HG02588 (cell line): ENCODE measurements around the gene PEX3.

ENCODE experiments used
- ATAC-seq: cut with Tn5 transposase; IDR thresholded peaks from one replicate; pipeline ENCODE4 v1.9.1; 2021; ENCODE audit warnings: mild to moderate bottlenecking, moderate library complexity; ENCODE audit not compliant: unreplicated experiment

The PEX3 gene

DNA sequence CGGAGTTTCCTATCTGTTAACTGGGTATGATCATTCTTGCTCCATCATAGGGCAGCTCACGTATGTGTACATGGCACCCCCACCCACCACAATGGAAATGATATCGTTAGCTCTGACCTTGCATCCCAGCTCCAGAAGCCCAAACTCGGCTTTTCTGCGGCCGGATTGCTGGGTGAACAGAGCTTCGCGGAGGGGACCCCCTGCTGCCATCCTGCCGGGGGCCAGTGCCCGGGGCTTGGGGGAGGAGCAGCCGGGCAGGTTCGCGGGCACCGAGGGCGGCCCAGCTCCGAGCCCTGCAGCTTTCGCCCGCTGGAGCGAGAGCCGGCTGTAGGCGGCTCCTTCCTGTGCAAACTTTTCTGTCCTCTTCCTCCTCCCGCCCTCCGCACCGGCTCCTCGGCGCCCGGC is 85.9 kb downstream of the PEX3 start:
- peak; percentile 75 for ATAC-seq

DNA sequence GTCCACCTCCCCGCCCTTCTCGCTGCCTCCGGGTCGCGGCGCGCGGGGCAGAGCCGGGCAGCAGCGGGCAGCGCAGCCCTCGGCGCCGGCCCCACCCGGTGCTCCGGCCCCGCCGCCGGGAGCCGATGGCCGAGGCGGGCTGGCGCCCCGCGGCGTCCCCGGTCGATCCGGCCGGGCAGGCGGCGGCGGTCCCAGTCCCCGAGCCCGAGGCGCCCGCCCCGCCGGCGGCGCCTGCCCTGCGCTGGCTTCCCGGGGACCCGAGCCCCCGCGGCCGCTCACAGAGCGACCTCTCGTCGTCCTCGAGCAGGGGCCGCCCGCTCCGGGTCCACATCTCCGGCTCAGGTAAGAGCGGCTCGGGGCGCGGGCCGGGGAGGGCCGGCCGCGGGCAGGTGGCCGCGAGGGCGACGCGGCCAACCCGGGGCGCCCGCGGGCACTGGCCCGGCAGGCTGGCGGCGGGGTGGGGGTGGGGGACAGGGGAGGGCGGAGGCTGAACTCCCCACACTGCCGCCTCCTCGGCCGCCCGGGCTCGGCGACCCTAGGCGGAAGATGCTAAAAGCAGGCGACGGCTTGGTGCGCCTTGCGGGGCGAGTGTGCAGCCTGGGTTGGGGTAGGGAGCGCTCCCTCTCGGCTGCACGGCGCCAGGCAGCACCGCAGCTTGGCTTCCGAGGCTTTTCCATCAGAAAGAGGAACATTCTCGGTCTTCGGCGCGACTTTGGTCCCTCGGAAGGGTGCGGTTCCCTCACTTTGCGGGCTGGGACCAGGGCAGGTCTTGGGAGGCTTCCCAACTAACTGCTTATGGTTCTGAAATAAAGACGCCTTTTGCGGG is 86.5 kb downstream of the PEX3 start:
- peak; percentile 58 for ATAC-seq

DNA sequence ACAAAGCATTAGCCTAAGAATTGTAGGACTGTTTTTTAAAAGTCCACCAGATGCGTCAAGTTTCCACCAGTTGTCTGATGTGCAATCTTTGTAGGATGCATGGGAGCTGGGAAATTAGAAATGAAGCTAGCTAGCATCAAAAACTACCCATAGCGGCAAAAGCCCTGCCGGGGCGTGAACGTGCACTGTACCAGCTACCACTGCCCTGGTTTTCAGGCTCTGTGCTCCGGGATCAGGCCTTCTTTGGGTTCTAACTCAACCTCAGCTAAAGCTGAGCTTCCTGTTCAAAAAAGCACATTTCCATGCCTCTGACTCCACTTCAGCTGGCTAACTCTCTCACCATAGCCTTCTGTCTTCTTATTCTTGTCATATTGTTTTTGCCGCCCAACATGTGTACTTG is 87.8 kb downstream of the PEX3 start:
- ATAC-seq = no peak

DNA sequence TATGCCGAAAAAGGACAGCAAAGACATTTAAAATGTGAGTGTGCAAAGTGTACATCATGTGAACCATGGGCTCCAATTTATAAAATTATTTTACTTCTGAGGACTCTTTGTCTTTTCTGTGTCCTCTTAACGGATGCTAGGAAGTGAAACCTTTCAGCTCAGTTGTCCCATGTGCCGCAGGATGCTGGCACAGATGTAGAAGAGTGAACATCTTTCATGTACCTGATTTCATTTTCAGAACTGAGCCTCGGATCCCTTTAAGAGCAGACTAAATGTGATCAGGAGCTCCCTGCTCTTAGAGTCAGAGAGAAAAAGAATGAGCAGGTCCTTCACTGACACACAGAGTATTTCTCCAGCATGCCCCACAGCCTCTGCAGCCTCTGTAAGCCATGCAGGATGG is 88.5 kb downstream of the PEX3 start:
- no peak for ATAC-seq

DNA sequence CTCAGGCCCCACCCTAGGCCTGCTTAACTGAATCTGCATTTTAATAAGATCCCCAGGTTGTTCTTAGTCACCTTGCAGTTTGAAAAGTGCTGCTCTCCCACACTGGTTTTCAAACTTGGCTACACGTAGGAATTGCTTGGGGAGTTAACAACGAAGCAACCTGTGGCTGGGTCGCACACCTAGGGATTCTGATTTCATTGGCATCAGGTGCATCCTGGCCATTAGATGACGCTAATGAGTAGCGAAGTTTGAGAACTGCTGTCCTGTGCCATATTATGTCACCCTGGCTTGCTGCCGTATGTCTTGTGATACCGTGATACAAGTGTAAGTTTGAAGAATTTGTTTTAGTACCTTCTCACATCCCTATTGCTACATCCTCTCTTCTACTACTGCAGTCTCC is 89.1 kb downstream of the PEX3 start:
- ATAC-seq = no peak

DNA sequence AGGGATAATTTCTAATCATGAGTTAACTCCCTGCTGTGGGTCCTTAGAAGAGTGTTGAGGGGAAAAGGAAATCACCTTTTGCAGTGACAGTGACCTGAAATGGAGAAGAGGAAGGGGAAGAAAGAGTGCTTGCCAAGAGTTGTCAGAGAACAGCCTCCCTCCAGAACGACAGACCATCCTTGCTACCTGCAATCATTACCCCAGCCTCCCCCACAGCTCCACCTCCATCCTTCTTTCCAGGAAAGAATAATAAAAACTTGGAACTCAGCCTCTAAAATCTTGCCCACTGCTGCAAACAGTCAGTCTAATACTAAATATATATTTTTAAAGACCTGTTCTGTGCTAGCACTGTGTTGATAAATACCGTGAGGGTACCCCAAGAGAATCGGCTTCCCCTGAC is 89.6 kb downstream of the PEX3 start:
- no peak for ATAC-seq
